Measurements from ENCODE around the gene SSX3. TPM values are rescaled to one million over a fixed set of nuclear protein-coding genes. Genes with fewer than 3 reads are reported as not detected.
"Not testable (repeated sequence)": the region's sequence is repeated elsewhere in the genome, so short reads cannot be mapped to it uniquely, and the experiment has no call there.

SSX3 gene
- total RNA-seq, 2 experiments from 2014 or later, result not detected

- Mint-ChIP-seq H3K27me3 (no peaks in the 10 kb centered on the region), H3K4me1 (ENCODE audit: low read depth) (no peaks in the 10 kb centered on the region), H3K4me3 (no peak overlapping the region), H3K27ac (no peak overlapping the region), H3K9me3 (no peaks in the 10 kb centered on the region), H3K36me3 (ENCODE audit: low read depth) (no peaks in the 10 kb centered on the region)
- H3K36me3 ChIP-seq (ENCODE audit: insufficient read depth, low read length), result no peaks in the 10 kb centered on the region
- H3K9me3 ChIP-seq (ENCODE audit: control insufficient read depth in 1 of 2, insufficient read depth in 1 of 2, low read length in 2 of 2), result no peaks in the 10 kb centered on the region
- H3K27ac ChIP-seq (ENCODE audit: low read depth in 1 of 2, low read length in 2 of 2), result no peak overlapping the region
- H3K27me3 ChIP-seq (ENCODE audit: control insufficient read depth in 1 of 2, insufficient read depth in 2 of 2, low read length in 2 of 2), result no peaks in the 10 kb centered on the region
- no peak for ATAC-seq (ENCODE audit: poor library complexity)
- TF ChIP-seq, protein P1, sequence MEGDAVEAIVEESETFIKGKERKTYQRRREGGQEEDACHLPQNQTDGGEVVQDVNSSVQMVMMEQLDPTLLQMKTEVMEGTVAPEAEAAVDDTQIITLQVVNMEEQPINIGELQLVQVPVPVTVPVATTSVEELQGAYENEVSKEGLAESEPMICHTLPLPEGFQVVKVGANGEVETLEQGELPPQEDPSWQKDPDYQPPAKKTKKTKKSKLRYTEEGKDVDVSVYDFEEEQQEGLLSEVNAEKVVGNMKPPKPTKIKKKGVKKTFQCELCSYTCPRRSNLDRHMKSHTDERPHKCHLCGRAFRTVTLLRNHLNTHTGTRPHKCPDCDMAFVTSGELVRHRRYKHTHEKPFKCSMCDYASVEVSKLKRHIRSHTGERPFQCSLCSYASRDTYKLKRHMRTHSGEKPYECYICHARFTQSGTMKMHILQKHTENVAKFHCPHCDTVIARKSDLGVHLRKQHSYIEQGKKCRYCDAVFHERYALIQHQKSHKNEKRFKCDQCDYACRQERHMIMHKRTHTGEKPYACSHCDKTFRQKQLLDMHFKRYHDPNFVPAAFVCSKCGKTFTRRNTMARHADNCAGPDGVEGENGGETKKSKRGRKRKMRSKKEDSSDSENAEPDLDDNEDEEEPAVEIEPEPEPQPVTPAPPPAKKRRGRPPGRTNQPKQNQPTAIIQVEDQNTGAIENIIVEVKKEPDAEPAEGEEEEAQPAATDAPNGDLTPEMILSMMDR (IDR thresholded peaks at IDR 0.05), result no peak
- no peak for DNase-seq
- H3K4me3 ChIP-seq (ENCODE audit: low read length), result no peak overlapping the region
- CTCF ChIA-PET, result no interaction called here
- no peaks in the 10 kb centered on the region for H3K4me1 ChIP-seq (ENCODE audit: insufficient read depth, low read length)
- POLR2A ChIA-PET, result no interaction called here
- intact Hi-C loops (cut with DNase I, micrococcal nuclease), result no loop called here
Measured at GRCh38 chrX:48357681-48358080, 1.2 kb upstream of the SSX3 start.

DNA sequence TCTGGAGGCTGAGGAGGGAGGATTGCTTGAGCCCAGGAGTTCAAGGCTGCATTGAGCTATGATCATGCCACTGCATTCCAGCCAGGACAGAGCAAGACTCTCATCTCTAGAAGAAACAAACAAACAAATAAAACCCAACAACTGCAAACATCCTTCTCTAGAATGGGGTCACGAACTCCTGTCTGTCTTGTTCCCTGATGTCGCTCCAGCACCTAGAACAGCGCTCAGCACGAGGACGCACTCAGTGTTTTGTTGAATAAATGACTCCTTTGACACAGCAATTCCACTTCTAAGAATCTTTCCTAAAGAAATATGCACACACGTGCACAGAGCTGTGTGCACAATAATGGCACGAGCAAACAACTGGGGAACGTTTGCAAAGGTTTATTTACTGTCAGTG is 10.4 kb downstream of the SSX3 start:
- H3K27me3 Mint-ChIP-seq; DNase-seq; POLR2A ChIA-PET; H3K4me1 Mint-ChIP-seq (ENCODE audit: low read depth); intact Hi-C loops (cut with DNase I, micrococcal nuclease); ATAC-seq (ENCODE audit: poor library complexity); H3K9me3 ChIP-seq (ENCODE audit: control insufficient read depth in 1 of 2, insufficient read depth in 1 of 2, low read length in 2 of 2); H3K4me3 ChIP-seq (ENCODE audit: low read length); H3K4me3 Mint-ChIP-seq; H3K27me3 ChIP-seq (ENCODE audit: control insufficient read depth in 1 of 2, insufficient read depth in 2 of 2, low read length in 2 of 2); H3K27ac ChIP-seq (ENCODE audit: low read depth in 1 of 2, low read length in 2 of 2); H3K36me3 Mint-ChIP-seq (ENCODE audit: low read depth); H3K36me3 ChIP-seq (ENCODE audit: insufficient read depth, low read length); H3K4me1 ChIP-seq (ENCODE audit: insufficient read depth, low read length); H3K9me3 Mint-ChIP-seq; H3K27ac Mint-ChIP-seq; CTCF ChIA-PET: not testable (repeated sequence)

GRCh38 chrX:48313996-48314395 is 42.5 kb downstream of the SSX3 start:
- H3K27me3 ChIP-seq (ENCODE audit: control insufficient read depth in 1 of 2, insufficient read depth in 2 of 2, low read length in 2 of 2); H3K36me3 ChIP-seq (ENCODE audit: insufficient read depth, low read length); CTCF ChIA-PET; H3K4me3 Mint-ChIP-seq; H3K27ac Mint-ChIP-seq; ATAC-seq (ENCODE audit: poor library complexity); H3K27ac ChIP-seq (ENCODE audit: low read depth in 1 of 2, low read length in 2 of 2); H3K4me3 ChIP-seq (ENCODE audit: low read length); H3K9me3 Mint-ChIP-seq; H3K4me1 Mint-ChIP-seq (ENCODE audit: low read depth); H3K36me3 Mint-ChIP-seq (ENCODE audit: low read depth); H3K27me3 Mint-ChIP-seq; DNase-seq; H3K4me1 ChIP-seq (ENCODE audit: insufficient read depth, low read length); POLR2A ChIA-PET; intact Hi-C loops (cut with DNase I, micrococcal nuclease); H3K9me3 ChIP-seq (ENCODE audit: control insufficient read depth in 1 of 2, insufficient read depth in 1 of 2, low read length in 2 of 2): not testable (repeated sequence)

DNA sequence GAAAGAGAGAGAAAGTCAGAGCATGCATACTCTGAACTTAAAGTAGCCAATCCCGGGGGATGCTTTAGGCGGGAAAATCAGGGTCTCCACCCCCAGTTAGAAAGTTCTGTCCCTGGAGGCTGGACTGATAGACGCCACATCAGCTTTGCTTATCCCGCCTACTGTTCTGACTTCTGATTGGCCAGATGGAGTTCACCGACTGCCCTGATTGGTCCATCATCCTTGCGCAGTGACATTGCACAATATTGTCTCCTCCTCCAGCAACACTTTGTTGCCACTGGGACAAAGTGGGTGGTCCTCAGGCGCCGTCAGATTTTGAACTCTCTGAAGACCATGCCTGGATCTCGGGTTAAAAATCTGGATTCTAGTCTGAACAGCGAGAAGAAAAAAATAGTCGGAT is 50.3 kb downstream of the SSX3 start:
- POLR2A ChIA-PET, result no interaction called here
- ATAC-seq (ENCODE audit: poor library complexity), result no peak
- H3K36me3 ChIP-seq (ENCODE audit: insufficient read depth, low read length), result no peaks in the 10 kb centered on the region
- CTCF ChIA-PET, result no interaction called here
- Mint-ChIP-seq H3K27me3 (no peaks in the 10 kb centered on the region), H3K9me3 (no peaks in the 10 kb centered on the region), H3K36me3 (ENCODE audit: low read depth) (no peaks in the 10 kb centered on the region), H3K4me3 (no peak overlapping the region), H3K4me1 (ENCODE audit: low read depth) (no peaks in the 10 kb centered on the region), H3K27ac (no peak overlapping the region)
- H3K27me3 ChIP-seq (ENCODE audit: control insufficient read depth in 1 of 2, insufficient read depth in 2 of 2, low read length in 2 of 2), result no peaks in the 10 kb centered on the region
- no peak overlapping the region for H3K27ac ChIP-seq (ENCODE audit: low read depth in 1 of 2, low read length in 2 of 2)
- intact Hi-C loops (cut with DNase I, micrococcal nuclease), result no loop called here
- no peaks in the 10 kb centered on the region for H3K9me3 ChIP-seq (ENCODE audit: control insufficient read depth in 1 of 2, insufficient read depth in 1 of 2, low read length in 2 of 2)
- no peaks in the 10 kb centered on the region for H3K4me1 ChIP-seq (ENCODE audit: insufficient read depth, low read length)
- no peak overlapping the region for H3K4me3 ChIP-seq (ENCODE audit: low read length)
- no peak for DNase-seq
- TF ChIP-seq, protein P1 (IDR thresholded peaks at IDR 0.05), result no peak

Other genes starting within 250 kb of the SSX3 start
- gene SPACA5B, start 226.1 kb downstream of the SSX3 start, total RNA-seq, result not detected
- not detected for gene SSX5, start 159.9 kb downstream of the SSX3 start, total RNA-seq
- not detected for gene SSX1, start 101.3 kb downstream of the SSX3 start, total RNA-seq
- not detected for gene SSX4, start 26.8 kb upstream of the SSX3 start, total RNA-seq
- gene SSX4B, start 55.3 kb upstream of the SSX3 start, total RNA-seq, result not detected
- 1 to 10 TPM; 7.0 to 8.3 TPM for gene SLC38A5, start 113.6 kb upstream of the SSX3 start, total RNA-seq
- gene FTSJ1, start 119.5 kb upstream of the SSX3 start, total RNA-seq, result 10 to 100 TPM; 60.0 to 61.0 TPM
- gene PORCN, start 152.3 kb upstream of the SSX3 start, total RNA-seq, result 10 to 100 TPM; 12.0 to 14.1 TPM
- 10 to 100 TPM; 38.1 to 41.1 TPM for gene EBP, start 165.1 kb upstream of the SSX3 start, total RNA-seq
- 10 to 100 TPM; 26.7 to 30.5 TPM for gene TBC1D25, start 183.0 kb upstream of the SSX3 start, total RNA-seq
- 100 to 1,000 TPM; 351 to 377 TPM for gene RBM3, start 217.8 kb upstream of the SSX3 start, total RNA-seq
- 10 to 100 TPM; 37.9 to 43.4 TPM for gene WDR13, start 240.8 kb upstream of the SSX3 start, total RNA-seq

Measured in CD4-positive, alpha-beta T cell (primary cell).